GM12892 (cell line): ENCODE measurements around the gene DLG5.

Source experiments
- DNase-seq: peaks from one replicate; pipeline ENCODE4 v3.0.0; 2011; ENCODE audit not compliant: insufficient read length
- FAIRE-seq: peaks from 2 replicates; lab custom pipeline; 2011; peaks lifted over from hg19 to GRCh38; lab: Jason Lieb, UNC
- POLR2A ChIP-seq: IDR thresholded peaks from 2 replicates; pipeline ENCODE4 v1.6.1; 2011; ENCODE audit warnings: low read depth, low read length, control low read depth
- POLR2AphosphoS5 ChIP-seq: IDR thresholded peaks from 2 replicates; pipeline ENCODE4 v1.6.1; 2011; ENCODE audit warnings: low read depth, low read length, control low read depth
- TAF1 ChIP-seq: IDR thresholded peaks from 2 replicates; pipeline ENCODE4 v1.6.1; 2011; ENCODE audit warnings: low read depth, mild to moderate bottlenecking, control low read depth, low read length, borderline replicate concordance

Gene DLG5

GRCh38 chr10:77857272-77857671 lies 69.3 kb downstream of the DLG5 start:
- TF ChIP-seq POLR2A: no peak
- no peak for TF ChIP-seq POLR2AphosphoS5
- TF ChIP-seq TAF1: no peak
- DNase-seq (no peak), FAIRE-seq (no peak)

GRCh38 chr10:77856566-77856965 lies 70.0 kb downstream of the DLG5 start:
- DNase-seq (no peak), FAIRE-seq (no peak)
- TF ChIP-seq POLR2AphosphoS5 (no peak), POLR2A (no peak), TAF1 (no peak)

DNA sequence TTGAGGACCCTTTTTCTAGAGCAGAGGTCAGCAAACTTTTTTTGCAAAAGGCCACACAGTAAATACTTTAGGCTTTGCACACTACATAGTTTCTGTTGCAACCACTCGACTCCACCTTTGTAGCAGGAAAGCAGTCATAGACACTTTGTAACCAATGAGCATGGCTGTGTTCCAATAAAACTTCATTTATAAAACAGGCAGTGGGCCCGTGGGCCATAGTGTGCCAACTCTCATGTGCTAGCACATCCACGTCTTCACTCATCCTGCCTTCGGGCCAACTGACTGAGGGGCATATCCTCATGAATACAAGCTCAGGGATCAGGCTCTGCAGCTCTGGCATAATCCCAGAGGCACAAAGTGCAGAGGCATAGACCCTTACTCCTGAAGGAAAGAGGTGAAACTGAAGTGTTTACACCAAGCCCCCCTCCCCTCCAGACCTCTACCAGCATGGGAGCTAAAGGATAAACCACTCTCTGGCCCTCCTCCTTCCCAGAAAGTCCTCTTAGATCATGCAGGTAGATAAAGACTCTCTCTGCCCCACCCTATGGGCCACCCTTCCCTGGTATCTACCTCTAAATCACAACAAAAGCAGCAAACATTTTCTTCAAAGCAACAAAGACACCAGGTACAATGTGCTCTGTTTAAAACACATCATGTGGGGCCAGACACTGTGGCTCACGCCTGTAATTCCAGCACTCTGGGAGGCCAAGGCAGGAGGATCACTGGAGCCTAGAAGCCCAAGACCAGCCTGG lies 71.0 kb downstream of the DLG5 start:
- DNase-seq: no peak
- no peak for TF ChIP-seq POLR2AphosphoS5
- TF ChIP-seq TAF1: no peak
- TF ChIP-seq POLR2A: no peak
- FAIRE-seq: no peak

GRCh38 chr10:77854115-77854514 lies 72.4 kb downstream of the DLG5 start:
- no peak for DNase-seq
- no peak for TF ChIP-seq POLR2A
- no peak for TF ChIP-seq TAF1
- TF ChIP-seq POLR2AphosphoS5: no peak
- no peak for FAIRE-seq

DNA sequence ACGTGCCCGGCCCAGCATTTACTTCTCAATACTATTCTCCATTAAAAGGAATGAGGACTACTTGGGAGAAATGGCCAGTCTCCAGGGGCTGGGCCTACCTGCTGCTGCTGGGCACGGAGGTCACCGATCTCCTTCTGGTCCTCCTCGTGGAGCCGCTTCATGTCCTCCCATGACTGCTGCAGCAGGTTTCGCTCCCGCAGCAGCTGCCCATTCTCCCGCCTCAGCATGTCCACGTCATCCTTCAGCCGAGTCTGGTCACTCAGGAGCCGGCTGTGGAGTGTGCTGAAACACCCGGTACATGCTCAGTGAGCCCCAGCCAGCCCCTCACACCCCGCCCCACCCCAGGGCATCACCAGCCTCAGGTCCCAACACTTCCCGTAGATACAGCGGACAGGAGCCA lies 73.3 kb downstream of the DLG5 start:
- no peak for FAIRE-seq
- TF ChIP-seq POLR2A (no peak), POLR2AphosphoS5 (no peak), TAF1 (no peak)
- DNase-seq: no peak

- no peak for DNase-seq
- FAIRE-seq: no peak
Measured at GRCh38 chr10:77850620-77851231, 75.8 kb downstream of the DLG5 start.

DNA sequence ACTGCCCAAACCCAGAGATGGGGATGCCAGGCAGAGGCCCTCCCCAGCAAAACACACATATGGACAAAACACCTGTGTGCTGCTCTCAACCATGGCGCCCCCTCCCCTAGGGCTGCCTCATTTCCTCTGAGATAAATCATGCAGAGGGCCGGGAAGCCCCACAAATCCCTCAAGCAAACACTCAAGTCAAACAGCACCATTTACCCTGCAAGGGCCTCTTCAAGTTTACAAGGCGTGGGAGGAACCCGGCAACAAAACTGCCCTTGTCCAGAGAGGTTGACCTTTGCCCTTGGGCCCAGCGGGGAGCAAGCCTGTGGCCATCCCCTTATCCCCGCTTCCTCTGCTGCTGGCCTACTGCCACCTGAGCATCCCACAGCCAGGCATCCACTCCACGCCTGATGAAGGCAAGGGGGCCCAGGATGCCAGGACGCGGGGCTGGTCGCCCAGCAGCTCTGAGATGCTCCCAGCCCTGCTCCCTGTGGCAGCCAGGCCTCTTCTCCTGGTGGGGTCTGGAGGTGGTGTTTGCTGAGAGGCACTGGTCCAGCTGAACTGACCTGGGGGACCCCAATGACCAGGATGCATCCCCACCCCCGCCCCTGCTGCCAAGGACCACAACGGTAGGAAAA lies 77.4 kb downstream of the DLG5 start:
- TF ChIP-seq TAF1 (no peak), POLR2A (no peak), POLR2AphosphoS5 (no peak)
- DNase-seq (no peak), FAIRE-seq (peak; percentile 48)

More at GRCh38 chr10:77850620-77851231, 75.8 kb downstream of the DLG5 start:
- no peak for TF ChIP-seq POLR2A

GRCh38 chr10:77846718-77847311 lies 79.7 kb downstream of the DLG5 start:
- TF ChIP-seq POLR2A (no peak), TAF1 (no peak), POLR2AphosphoS5 (no peak)
- FAIRE-seq (peak; percentile 84), DNase-seq (peak; percentile 50)

- FAIRE-seq: no peak
- DNase-seq: no peak
- TF ChIP-seq TAF1: no peak
- no peak for TF ChIP-seq POLR2A
- TF ChIP-seq POLR2AphosphoS5: no peak
Measured at GRCh38 chr10:77845451-77845850, 81.1 kb downstream of the DLG5 start.

GRCh38 chr10:77844713-77845445 lies 81.7 kb downstream of the DLG5 start:
- DNase-seq: no peak

GRCh38 chr10:77844177-77844576 lies 82.4 kb downstream of the DLG5 start:
- no peak for TF ChIP-seq POLR2A
- no peak for TF ChIP-seq POLR2AphosphoS5
- TF ChIP-seq TAF1: no peak
- FAIRE-seq (no peak), DNase-seq (no peak)

More at GRCh38 chr10:77844713-77845445, 81.7 kb downstream of the DLG5 start:
- TF ChIP-seq TAF1: no peak
- no peak for TF ChIP-seq POLR2A
- FAIRE-seq: no peak
